GM12873 (cell line): ENCODE results near the gene HEPHL1.

ENCODE experiments used
- CTCF ChIP-seq: IDR thresholded peaks from 2 replicates; pipeline ENCODE4 v1.5.1; 2012; ENCODE audit warnings: low read depth, mild to moderate bottlenecking, moderate library complexity, low read length, control low read depth; ENCODE audit not compliant: insufficient read depth; ENCODE audit errors: missing control alignments

HEPHL1 gene

GRCh38 chr11:93986716-93987115 lies 34.4 kb upstream of the HEPHL1 start:
- no peak for TF ChIP-seq CTCF

GRCh38 chr11:93988455-93988854 lies 32.7 kb upstream of the HEPHL1 start:
- no peak for TF ChIP-seq CTCF

GRCh38 chr11:93988912-93989311 lies 32.2 kb upstream of the HEPHL1 start:
- no peak for TF ChIP-seq CTCF

GRCh38 chr11:93993747-93994146 lies 27.4 kb upstream of the HEPHL1 start:
- TF ChIP-seq CTCF, result no peak

- no peak for TF ChIP-seq CTCF
Measured at GRCh38 chr11:93997741-93998140, 23.4 kb upstream of the HEPHL1 start.

GRCh38 chr11:94000659-94001058 lies 20.5 kb upstream of the HEPHL1 start:
- no peak for TF ChIP-seq CTCF

- no peak for TF ChIP-seq CTCF
Measured at GRCh38 chr11:94002226-94002625, 18.9 kb upstream of the HEPHL1 start.
